GM23338 (cell line): Measurements from ENCODE around the gene GPR78. TPM values are rescaled to one million over a fixed set of nuclear protein-coding genes. Genes with fewer than 3 reads are reported as not detected.
"Not testable (repeated sequence)": the region's sequence is repeated elsewhere in the genome, so short reads cannot be mapped to it uniquely, and the experiment has no call there.

Source experiments
- ATAC-seq: fragments of 200-7000 bp; cut with Tn5 transposase; 3 replicates; pipeline ENCODE4 v1.9.1; 2020
- DNase-seq: peaks from one replicate; pipeline ENCODE4 v3.0.0-alpha.2; 2015; ENCODE audit warnings: low spot score
- H2AFZ ChIP-seq: fragments of 200-600 bp; sonication (generic); 2 replicates; pipeline ENCODE4 v1.8.0; 2016; ENCODE audit warnings: antibody characterized with exemption, mild to moderate bottlenecking, moderate library complexity
- H3F3A ChIP-seq: fragments of 200-600 bp; sonication (generic); replicated peaks from 2 replicates; pipeline ENCODE4 v1.8.0; 2017; ENCODE audit warnings: antibody characterized with exemption, mixed run types, low read depth
- H3K27ac ChIP-seq: fragments of 200-600 bp; sonication (generic); 2 replicates; pipeline ENCODE4 v1.6.1; 2016; ENCODE audit warnings: low read depth
- H3K27me3 ChIP-seq: fragments of 200-600 bp; sonication (generic); 2 replicates; pipeline ENCODE4 v1.8.0; 2016; ENCODE audit warnings: mild to moderate bottlenecking, mixed run types, moderate library complexity; ENCODE audit not compliant: insufficient read depth
- H3K36me3 ChIP-seq: fragments of 200-600 bp; sonication (generic); 2 replicates; pipeline ENCODE4 v1.8.0; 2016; ENCODE audit warnings: mild to moderate bottlenecking; ENCODE audit not compliant: insufficient read depth
- H3K4me1 ChIP-seq: fragments of 200-600 bp; sonication (generic); 2 replicates; pipeline ENCODE4 v1.8.0; 2016; ENCODE audit warnings: mild to moderate bottlenecking, moderate library complexity; ENCODE audit not compliant: insufficient read depth
- H3K4me2 ChIP-seq: fragments of 200-600 bp; sonication (generic); 2 replicates; pipeline ENCODE4 v1.7.1; 2017; ENCODE audit warnings: mixed run types
- H3K4me3 ChIP-seq: fragments of 200-600 bp; sonication (generic); 2 replicates; pipeline ENCODE4 v1.6.1; 2016; ENCODE audit warnings: mixed run types
- H3K79me2 ChIP-seq: fragments of 200-600 bp; sonication (generic); replicated peaks from 2 replicates; pipeline ENCODE4 v1.8.0; 2017; ENCODE audit warnings: mild to moderate bottlenecking; ENCODE audit not compliant: insufficient read depth
- H3K9me2 ChIP-seq: fragments of 200-600 bp; sonication (generic); 2 replicates; pipeline ENCODE4 v1.8.0; 2017; ENCODE audit not compliant: insufficient read depth
- H4K20me1 ChIP-seq: fragments of 200-600 bp; sonication (generic); replicated peaks from 2 replicates; pipeline ENCODE4 v1.8.0; 2017; ENCODE audit warnings: mild to moderate bottlenecking; ENCODE audit not compliant: insufficient read depth
- H3K27ac Mint-ChIP-seq: 2 replicates; pipeline ENCODE4 v1.8.0; 2020; ENCODE audit warnings: inconsistent platforms, mild to moderate bottlenecking, moderate library complexity, mixed read lengths
- H3K27me3 Mint-ChIP-seq: 3 replicates; pipeline ENCODE4 v1.8.0; 2022; ENCODE audit warnings: low read depth, mild to moderate bottlenecking, moderate library complexity, mixed read lengths, inconsistent platforms; ENCODE audit not compliant: insufficient read depth, poor library complexity
- H3K36me3 Mint-ChIP-seq: 3 replicates; pipeline ENCODE4 v1.8.0; 2021; ENCODE audit warnings: low read depth, mild to moderate bottlenecking, inconsistent platforms, moderate library complexity, mixed read lengths
- H3K4me1 Mint-ChIP-seq: 3 replicates; pipeline ENCODE4 v1.8.0; 2020; ENCODE audit warnings: mild to moderate bottlenecking, inconsistent platforms, mixed read lengths
- H3K4me3 Mint-ChIP-seq: 3 replicates; pipeline ENCODE4 v1.8.0; 2021; ENCODE audit warnings: moderate library complexity, mild to moderate bottlenecking, inconsistent platforms, mixed read lengths
- H3K9me3 Mint-ChIP-seq: 3 replicates; pipeline ENCODE4 v1.8.0; 2020; ENCODE audit warnings: moderate library complexity, mild to moderate bottlenecking, inconsistent platforms, mixed read lengths
- CREB1 ChIP-seq: fragments of 250-450 bp; sonication (Bioruptor Pico); IDR thresholded peaks from 2 replicates; pipeline ENCODE4 v1.5.0; 2020; ENCODE audit warnings: low read depth, mild to moderate bottlenecking, moderate library complexity
- CTCF ChIP-seq, 2 experiments: fragments of 200-600 bp in 1 of 2; sonication (generic) in 1 of 2; conservative IDR thresholded peaks; 2 replicates each; pipeline versions ENCODE4 v1.5.1 to v1.6.1; 2016 to 2017; ENCODE audit warnings: antibody characterized with exemption in 2 of 2, low read depth in 2 of 2, mild to moderate bottlenecking in 2 of 2, moderate library complexity in 1 of 2
- EZH2 ChIP-seq: fragments of 200-600 bp; sonication (generic); IDR thresholded peaks from one replicate; pipeline ENCODE4 v1.8.0; 2017; ENCODE audit warnings: antibody characterized with exemption, mild to moderate bottlenecking, low read depth; ENCODE audit not compliant: unreplicated experiment
- EZH2phosphoT487 ChIP-seq: fragments of 200-600 bp; sonication (generic); IDR thresholded peaks from one replicate; pipeline ENCODE4 v1.8.1; 2018; ENCODE audit warnings: antibody characterized with exemption; ENCODE audit not compliant: unreplicated experiment
- JUNB ChIP-seq: IDR thresholded peaks from one replicate; pipeline ENCODE4 v1.6.1; 2016; ENCODE audit warnings: antibody characterized with exemption; ENCODE audit not compliant: unreplicated experiment
- NANOG ChIP-seq: IDR thresholded peaks from 2 replicates; pipeline ENCODE4 v1.6.1; 2016; ENCODE audit warnings: antibody characterized with exemption, borderline replicate concordance
- STAT1 ChIP-seq: IDR thresholded peaks from one replicate; pipeline ENCODE4 v1.6.1; 2016; ENCODE audit warnings: antibody characterized with exemption; ENCODE audit not compliant: unreplicated experiment
- ZNF114 ChIP-seq: fragments of 250-450 bp; sonication (Bioruptor Pico); IDR thresholded peaks from 2 replicates; pipeline ENCODE4 v1.5.0; 2020; ENCODE audit warnings: mild to moderate bottlenecking, moderate library complexity
- ZNF331 ChIP-seq: fragments of 250-450 bp; sonication (Bioruptor Pico); IDR thresholded peaks from 2 replicates; pipeline ENCODE4 v1.5.0; 2020; ENCODE audit warnings: low read depth, mild to moderate bottlenecking, moderate library complexity
- polyA plus RNA-seq: library from polyadenylated mRNA; unstranded; fragments of >200 nt; fragmentation: Nextera tagmentation; extraction: Ambion mirVana; gene quantifications from 2 replicates; pipeline ENCODE4 v1.2.1, GENCODE V29; 2016
- total RNA-seq: library from RNA; depleted of rRNA; stranded (reverse); fragments of >200 nt; shearing (Covaris generic); gene quantifications from 2 replicates; pipeline ENCODE4 v1.2.3, GENCODE V29; 2014
- TF ChIP-seq, protein P1 (sequence below): IDR thresholded peaks from 2 replicates; pipeline ENCODE4 v1.6.1; 2016; ENCODE audit warnings: antibody characterized with exemption

GPR78 gene
- total and polyA plus RNA-seq, 2 experiments from 2014 or later: 0.82 to 2.7 TPM

GRCh38 chr4:8575457-8575856 lies 4.7 kb upstream of the GPR78 start:
- no peak overlapping the region for H3K27ac ChIP-seq
- Mint-ChIP-seq H3K4me1 (peaks cover 36% of the 10 kb centered on the region), H3K4me3 (no peak overlapping the region), H3K9me3 (no peaks in the 10 kb centered on the region), H3K27ac (no peak overlapping the region), H3K36me3 (no peaks in the 10 kb centered on the region), H3K27me3 (peaks cover 19% of the 10 kb centered on the region)
- no peaks in the 10 kb centered on the region for H3K27me3 ChIP-seq
- 0 out of 2 replicates have a peak, but pooled peaks cover 2% of the 10 kb centered on the region for H3F3A ChIP-seq
- H3K9me2 ChIP-seq: no peaks in the 10 kb centered on the region
- H3K36me3 ChIP-seq: no peaks in the 10 kb centered on the region
- H3K4me3 ChIP-seq: no peak overlapping the region
- ATAC-seq: no peak
- no peak for DNase-seq
- TF ChIP-seq ZNF331 (CRISPR knock-in tag) (no peak), JUNB (no peak), CTCF (conservative IDR thresholded peaks at IDR 0.05; ENCODE audit: low read depth in 2 of 2) (no peak)
- H3K79me2 ChIP-seq: no peaks in the 10 kb centered on the region
- H2AFZ ChIP-seq: no peak overlapping the region
- no peaks in the 10 kb centered on the region for H4K20me1 ChIP-seq
- no peak overlapping the region for H3K4me2 ChIP-seq
- H3K4me1 ChIP-seq: peaks cover 16% of the 10 kb centered on the region; the same call in 1 of the 2 replicates

DNA sequence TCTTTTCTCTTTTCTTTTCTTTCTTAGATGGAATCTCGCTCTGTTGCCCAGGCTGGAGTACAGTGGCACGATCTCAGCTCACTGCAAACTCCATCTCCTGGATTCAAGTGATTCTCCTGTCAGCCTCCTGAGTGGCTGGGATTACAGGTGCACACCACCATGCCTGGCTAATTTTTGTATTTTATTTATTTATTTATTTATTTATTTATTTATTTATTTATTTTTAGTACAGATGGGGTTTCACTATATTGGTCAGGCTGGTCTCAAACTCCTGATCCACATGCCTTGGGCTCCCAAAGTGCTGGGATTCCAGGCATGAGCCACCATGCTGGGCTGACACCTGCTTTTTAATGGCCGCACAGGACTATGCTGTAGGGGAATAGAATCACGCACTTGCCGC lies 3.6 kb upstream of the GPR78 start:
- H3K4me1 ChIP-seq: peaks cover 16% of the 10 kb centered on the region; the same call in 1 of the 2 replicates
- Mint-ChIP-seq H3K4me1 (peaks cover 36% of the 10 kb centered on the region), H3K27me3 (peaks cover 26% of the 10 kb centered on the region)
- H3K9me3 Mint-ChIP-seq, H3K4me3 ChIP-seq, H3K27ac ChIP-seq, ATAC-seq, H3K9me2 ChIP-seq, H4K20me1 ChIP-seq, H2AFZ ChIP-seq, H3K4me3 Mint-ChIP-seq, H3K36me3 Mint-ChIP-seq, H3K36me3 ChIP-seq, DNase-seq, H3K4me2 ChIP-seq, H3F3A ChIP-seq, H3K27ac Mint-ChIP-seq, H3K27me3 ChIP-seq, H3K79me2 ChIP-seq: not testable (repeated sequence)

DNA sequence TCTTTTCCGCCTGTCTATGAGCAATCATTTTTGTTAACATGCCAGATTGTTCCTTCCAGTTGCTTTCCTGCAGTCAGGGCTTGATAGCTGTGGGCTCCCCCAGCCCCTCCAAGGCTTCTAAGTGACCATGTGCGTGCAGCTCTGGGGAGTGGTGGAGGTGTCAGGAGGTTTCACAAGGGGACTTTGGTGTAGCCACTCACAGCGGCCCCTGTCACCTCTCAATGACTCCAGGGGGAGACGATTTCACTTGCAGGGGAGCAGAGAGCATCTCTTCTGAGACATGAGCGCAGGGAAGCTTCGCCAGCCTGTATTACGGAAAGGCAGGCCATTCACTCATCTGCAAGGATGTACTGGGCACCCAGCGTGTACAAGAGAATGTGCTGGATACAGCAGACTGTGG lies 3.1 kb upstream of the GPR78 start:
- H3K9me3 Mint-ChIP-seq: no peaks in the 10 kb centered on the region
- no peak overlapping the region for H3K27ac Mint-ChIP-seq
- Histone ChIP-seq H3K4me1 (peaks cover 16% of the 10 kb centered on the region; the same call in 1 of the 2 replicates), H3K9me2 (no peaks in the 10 kb centered on the region), H4K20me1 (no peaks in the 10 kb centered on the region), H3K4me2 (no peak overlapping the region), H3K27ac (no peak overlapping the region), H3K79me2 (no peaks in the 10 kb centered on the region), H3K4me3 (no peak overlapping the region), H3K27me3 (peaks cover 8% of the 10 kb centered on the region), H3F3A (0 out of 2 replicates have a peak, but pooled peaks cover 2% of the 10 kb centered on the region), H3K36me3 (no peaks in the 10 kb centered on the region), H2AFZ (peak overlapping the region; percentile 43; the same call in 1 of the 2 replicates)
- DNase-seq: no peak
- peaks cover 34% of the 10 kb centered on the region for H3K4me1 Mint-ChIP-seq
- peaks cover 30% of the 10 kb centered on the region for H3K27me3 Mint-ChIP-seq
- H3K36me3 Mint-ChIP-seq: no peaks in the 10 kb centered on the region
- no peak for ATAC-seq
- no peak overlapping the region for H3K4me3 Mint-ChIP-seq
- TF ChIP-seq ZNF331 (CRISPR knock-in tag): no peak
- no peak for TF ChIP-seq JUNB
- TF ChIP-seq NANOG: no peak
- TF ChIP-seq CREB1 (CRISPR knock-in tag): no peak
- TF ChIP-seq EZH2phosphoT487: no peak
- no peak for TF ChIP-seq ZNF114 (CRISPR knock-in tag)
- TF ChIP-seq EZH2: no peak
- TF ChIP-seq, protein P1, sequence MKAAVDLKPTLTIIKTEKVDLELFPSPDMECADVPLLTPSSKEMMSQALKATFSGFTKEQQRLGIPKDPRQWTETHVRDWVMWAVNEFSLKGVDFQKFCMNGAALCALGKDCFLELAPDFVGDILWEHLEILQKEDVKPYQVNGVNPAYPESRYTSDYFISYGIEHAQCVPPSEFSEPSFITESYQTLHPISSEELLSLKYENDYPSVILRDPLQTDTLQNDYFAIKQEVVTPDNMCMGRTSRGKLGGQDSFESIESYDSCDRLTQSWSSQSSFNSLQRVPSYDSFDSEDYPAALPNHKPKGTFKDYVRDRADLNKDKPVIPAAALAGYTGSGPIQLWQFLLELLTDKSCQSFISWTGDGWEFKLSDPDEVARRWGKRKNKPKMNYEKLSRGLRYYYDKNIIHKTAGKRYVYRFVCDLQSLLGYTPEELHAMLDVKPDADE: no peak
- no peak for TF ChIP-seq CTCF (conservative IDR thresholded peaks at IDR 0.05; ENCODE audit: low read depth in 2 of 2)
- TF ChIP-seq STAT1: no peak
